HFFc6 (cell line): ENCODE measurements around the gene DUSP15. TPM values are rescaled to one million over a fixed set of nuclear protein-coding genes. Genes with fewer than 3 reads are reported as not detected.

Experiments
- DNase-seq: peaks from one replicate; pipeline ENCODE4 v3.0.0-alpha.2; 2018
- H3K27ac Mint-ChIP-seq: 2 replicates; pipeline ENCODE4 v1.8.0; 2020; ENCODE audit warnings: mild to moderate bottlenecking, mixed read lengths
- H3K27me3 Mint-ChIP-seq: 2 replicates; pipeline ENCODE4 v1.8.0; 2021; ENCODE audit warnings: mild to moderate bottlenecking, moderate library complexity, mixed read lengths; ENCODE audit not compliant: insufficient read depth
- H3K36me3 Mint-ChIP-seq: 2 replicates; pipeline ENCODE4 v1.8.0; 2021; ENCODE audit warnings: low read depth, mixed read lengths
- H3K4me1 Mint-ChIP-seq: 2 replicates; pipeline ENCODE4 v1.8.0; 2020; ENCODE audit warnings: low read depth, mixed read lengths
- H3K4me3 Mint-ChIP-seq: 2 replicates; pipeline ENCODE4 v1.8.0; 2020; ENCODE audit warnings: mild to moderate bottlenecking, moderate library complexity, mixed read lengths
- H3K9me3 Mint-ChIP-seq: 2 replicates; pipeline ENCODE4 v1.8.0; 2020; ENCODE audit warnings: mild to moderate bottlenecking, mixed read lengths
- total RNA-seq, 6 experiments: library from RNA; stranded (reverse); fragmentation: NEBNext Ultra II Directional; extraction: Animal tissue kit (Norgen Biotek cat#: 25700); gene quantifications; 2 replicates in 1 of 6; 3 replicates in 5 of 6; pipeline ENCODE4 v1.2.3, GENCODE V29; 2021
- TF ChIP-seq, protein P1 (sequence below): fragments of 200-600 bp; sonication (generic); IDR thresholded peaks from 2 replicates; pipeline ENCODE4 v1.5.0; 2021; ENCODE audit warnings: antibody characterized with exemption, mild to moderate bottlenecking

DUSP15 gene
- total RNA-seq, 6 experiments from 2014 or later, result not detected

DNA sequence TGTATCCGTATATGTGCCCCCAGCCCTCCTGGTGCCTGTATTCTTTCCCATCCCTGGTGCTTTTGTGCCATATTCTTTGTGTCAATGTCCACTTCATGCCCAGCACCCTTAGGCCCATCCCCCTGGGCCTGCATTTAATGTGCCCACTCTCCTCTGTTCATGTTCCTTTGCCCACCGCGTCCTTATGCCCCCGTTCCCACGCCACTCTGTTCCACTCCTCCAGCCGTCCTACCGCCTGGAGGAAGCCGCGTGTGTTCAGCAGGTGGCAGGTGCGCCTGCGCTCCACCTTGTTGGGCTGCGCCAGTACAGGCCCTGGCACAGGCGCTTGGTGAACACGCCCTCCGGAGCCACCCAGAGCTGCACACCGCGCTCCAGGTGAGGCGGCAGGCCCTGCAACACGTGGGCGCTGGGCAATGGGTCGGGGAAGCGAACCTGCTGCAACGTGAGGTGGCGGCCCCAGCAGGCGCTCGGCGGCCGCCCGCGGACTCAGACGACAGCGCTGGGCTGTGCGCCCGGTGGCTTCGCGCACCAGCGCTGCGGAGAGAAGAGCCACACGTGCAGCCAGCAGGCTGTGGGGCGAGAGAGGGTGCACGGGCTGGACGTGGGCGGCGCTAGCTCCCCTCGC, 20.9 kb downstream of the DUSP15 start:
- DNase-seq, result no peak

DNA sequence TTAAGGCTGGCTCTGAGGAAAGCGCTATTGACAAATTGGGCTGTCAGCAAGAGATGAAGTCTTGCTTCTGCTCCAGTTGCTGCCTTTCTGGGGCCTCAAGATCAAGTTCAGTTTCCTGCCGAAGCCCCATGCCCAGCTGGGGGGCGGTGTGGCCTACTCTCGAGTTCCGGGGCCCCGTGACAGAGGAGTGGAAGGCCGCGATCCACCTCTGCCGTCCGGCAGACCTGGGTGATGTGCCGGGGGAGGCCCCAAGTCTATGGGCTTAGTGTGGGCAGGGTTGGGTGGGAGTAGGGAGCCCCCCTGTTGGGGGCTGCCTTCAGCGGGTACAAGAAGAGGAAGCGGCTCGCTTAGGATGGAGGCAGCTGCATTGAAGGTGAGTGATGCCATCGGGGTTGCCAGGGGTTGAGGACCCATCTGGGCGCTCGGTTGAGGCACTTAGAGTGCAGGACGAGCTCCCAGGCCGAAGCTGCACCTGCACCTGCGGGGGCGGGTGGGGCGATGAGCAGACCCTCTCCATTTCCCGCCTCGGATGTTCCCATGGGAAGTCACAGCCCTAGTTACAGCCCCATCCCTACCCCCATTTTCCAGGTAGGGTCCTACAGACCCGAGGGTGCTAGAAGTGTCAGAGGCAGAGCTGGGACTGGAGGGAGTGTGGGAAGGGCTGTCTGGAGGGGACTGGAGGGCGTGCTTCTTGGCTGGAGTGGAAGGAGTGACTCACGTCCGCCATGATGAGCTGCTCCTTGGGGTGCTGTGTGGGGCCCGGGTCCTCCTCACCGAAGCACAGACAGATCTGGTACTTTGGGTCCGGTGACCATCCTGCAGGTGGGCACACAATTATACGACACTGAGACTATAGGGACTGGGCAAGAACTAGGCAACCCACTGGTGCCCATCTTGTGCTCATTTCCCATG, 22.0 kb downstream of the DUSP15 start:
- Mint-ChIP-seq H3K27ac (no peak overlapping the region), H3K9me3 (no peaks in the 10 kb centered on the region), H3K4me1 (peaks cover 4% of the 10 kb centered on the region), H3K27me3 (peaks cover 21% of the 10 kb centered on the region), H3K4me3 (no peak overlapping the region), H3K36me3 (no peaks in the 10 kb centered on the region)
- no peak for DNase-seq
- TF ChIP-seq, protein P1, sequence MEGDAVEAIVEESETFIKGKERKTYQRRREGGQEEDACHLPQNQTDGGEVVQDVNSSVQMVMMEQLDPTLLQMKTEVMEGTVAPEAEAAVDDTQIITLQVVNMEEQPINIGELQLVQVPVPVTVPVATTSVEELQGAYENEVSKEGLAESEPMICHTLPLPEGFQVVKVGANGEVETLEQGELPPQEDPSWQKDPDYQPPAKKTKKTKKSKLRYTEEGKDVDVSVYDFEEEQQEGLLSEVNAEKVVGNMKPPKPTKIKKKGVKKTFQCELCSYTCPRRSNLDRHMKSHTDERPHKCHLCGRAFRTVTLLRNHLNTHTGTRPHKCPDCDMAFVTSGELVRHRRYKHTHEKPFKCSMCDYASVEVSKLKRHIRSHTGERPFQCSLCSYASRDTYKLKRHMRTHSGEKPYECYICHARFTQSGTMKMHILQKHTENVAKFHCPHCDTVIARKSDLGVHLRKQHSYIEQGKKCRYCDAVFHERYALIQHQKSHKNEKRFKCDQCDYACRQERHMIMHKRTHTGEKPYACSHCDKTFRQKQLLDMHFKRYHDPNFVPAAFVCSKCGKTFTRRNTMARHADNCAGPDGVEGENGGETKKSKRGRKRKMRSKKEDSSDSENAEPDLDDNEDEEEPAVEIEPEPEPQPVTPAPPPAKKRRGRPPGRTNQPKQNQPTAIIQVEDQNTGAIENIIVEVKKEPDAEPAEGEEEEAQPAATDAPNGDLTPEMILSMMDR, result no peak

More for the DNA sequence above, 20.9 kb downstream of the DUSP15 start:
- H3K36me3 Mint-ChIP-seq, result no peaks in the 10 kb centered on the region
- H3K27me3 Mint-ChIP-seq, result peaks cover 21% of the 10 kb centered on the region
- TF ChIP-seq, protein P1, result no peak
- H3K9me3 Mint-ChIP-seq, result no peaks in the 10 kb centered on the region
- H3K27ac Mint-ChIP-seq, result no peak overlapping the region
- H3K4me1 Mint-ChIP-seq, result no peaks in the 10 kb centered on the region
- no peak overlapping the region for H3K4me3 Mint-ChIP-seq

DNA sequence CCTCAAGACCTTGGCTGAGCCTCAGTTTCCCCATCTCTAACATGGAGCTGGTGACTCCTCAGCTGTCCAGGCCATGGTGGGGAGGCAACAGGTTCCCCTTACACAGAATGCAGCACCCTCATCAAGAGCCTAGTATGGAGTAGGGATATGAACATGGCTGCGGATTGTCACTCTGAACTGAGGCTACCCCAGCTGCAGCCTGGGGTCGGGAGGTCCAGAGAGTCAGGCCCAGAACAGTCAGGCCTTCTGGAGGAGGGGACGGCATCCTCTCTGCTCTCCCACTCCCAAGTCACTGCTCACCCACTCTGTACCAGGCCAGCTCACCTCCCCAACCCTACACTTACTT, 23.6 kb downstream of the DUSP15 start:
- Mint-ChIP-seq H3K4me1 (peaks cover 20% of the 10 kb centered on the region), H3K9me3 (no peaks in the 10 kb centered on the region), H3K36me3 (no peaks in the 10 kb centered on the region), H3K27ac (no peak overlapping the region), H3K4me3 (no peak overlapping the region), H3K27me3 (peaks cover 20% of the 10 kb centered on the region)
- TF ChIP-seq, protein P1, result peak; percentile 63
- DNase-seq, result no peak

DNA sequence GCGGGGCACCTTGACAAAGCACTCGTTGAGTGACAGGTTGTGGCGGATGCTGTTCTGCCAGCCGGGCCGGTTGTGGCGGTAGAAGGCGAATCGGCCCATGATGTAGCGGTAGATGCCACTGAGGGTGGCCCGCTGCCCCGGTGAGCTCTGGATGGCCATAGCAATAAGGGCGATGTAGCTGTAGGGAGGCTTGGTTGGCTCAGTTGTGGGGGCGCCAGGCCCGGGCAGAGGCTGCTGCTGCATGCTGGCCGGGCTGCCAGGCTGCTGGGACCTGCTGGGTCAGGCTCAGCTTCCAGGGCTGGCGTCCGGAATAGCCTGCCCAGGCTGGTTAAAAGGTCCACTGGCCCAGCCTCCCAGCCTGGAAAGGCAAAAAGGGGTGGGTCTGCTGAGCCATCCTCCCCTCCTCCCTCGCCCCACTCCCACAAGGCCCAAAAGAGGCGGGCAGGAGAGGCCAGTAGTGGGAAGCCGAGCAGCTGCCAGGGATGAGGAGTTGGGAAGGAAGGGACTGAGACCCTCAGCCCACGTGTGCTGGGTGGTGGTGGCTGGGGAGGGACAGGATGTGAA, 24.9 kb downstream of the DUSP15 start, which contains the start of gene FOXS1:
TSS of gene FOXS1 (minus strand) at position 305 of the 564 bp plus-strand sequence. CDS start at position 243, 62 bp downstream.
- TF ChIP-seq, protein P1, result no peak
- H3K4me3 Mint-ChIP-seq, result no peak within 1 kb of the TSS
- peaks cover 34% of the 10 kb centered on the region for H3K4me1 Mint-ChIP-seq
- H3K27ac Mint-ChIP-seq, result no peak within 1 kb of the TSS
- no peaks in the 10 kb centered on the region for H3K36me3 Mint-ChIP-seq
- DNase-seq, result no peak
- H3K27me3 Mint-ChIP-seq, result peaks cover 14% of the 10 kb centered on the region
- H3K9me3 Mint-ChIP-seq, result no peaks in the 10 kb centered on the region

DNA sequence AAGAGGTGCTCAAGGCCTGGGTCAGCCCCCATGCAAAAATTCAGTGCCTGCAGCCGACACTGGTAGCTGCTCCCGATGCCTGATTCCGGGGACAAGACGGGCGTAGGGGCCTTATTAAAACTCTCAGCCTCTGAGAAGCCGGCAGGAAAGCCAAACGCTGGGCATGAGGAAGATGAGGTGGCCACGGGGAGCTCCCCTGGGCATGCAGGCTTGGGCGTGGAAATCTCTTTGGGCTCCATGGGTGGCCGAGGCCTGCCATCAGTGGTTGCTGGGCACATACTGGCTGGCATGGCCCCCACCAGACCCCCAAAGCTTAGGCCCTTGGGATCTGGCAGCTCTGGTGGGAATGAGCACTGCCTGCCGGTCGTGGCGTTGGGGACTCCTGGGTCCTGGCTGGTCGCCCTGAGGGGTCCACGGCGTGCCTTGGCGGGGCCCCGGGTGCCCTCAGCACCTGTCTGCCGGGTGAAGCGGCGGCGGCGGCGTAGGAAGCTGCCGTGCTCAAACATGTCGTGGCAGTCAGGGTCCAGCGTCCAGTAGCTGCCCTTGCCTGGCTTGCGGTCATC, 25.5 kb downstream of the DUSP15 start:
- peaks cover 8% of the 10 kb centered on the region for H3K27me3 Mint-ChIP-seq
- H3K9me3 Mint-ChIP-seq, result no peaks in the 10 kb centered on the region
- H3K27ac Mint-ChIP-seq, result no peak overlapping the region
- H3K4me3 Mint-ChIP-seq, result no peak overlapping the region
- DNase-seq, result no peak
- no peaks in the 10 kb centered on the region for H3K36me3 Mint-ChIP-seq
- H3K4me1 Mint-ChIP-seq, result peaks cover 34% of the 10 kb centered on the region
- TF ChIP-seq, protein P1, result no peak
